NOMO-1 (cell line): ENCODE measurements around the gene LTF.

ENCODE experiments used
- DNase-seq, 2 experiments: peaks; one replicate each; lab custom pipeline; 2025; ENCODE audit not compliant: unreplicated experiment in 2 of 2; lab: John Stamatoyannopoulos, UW

Gene LTF

DNA sequence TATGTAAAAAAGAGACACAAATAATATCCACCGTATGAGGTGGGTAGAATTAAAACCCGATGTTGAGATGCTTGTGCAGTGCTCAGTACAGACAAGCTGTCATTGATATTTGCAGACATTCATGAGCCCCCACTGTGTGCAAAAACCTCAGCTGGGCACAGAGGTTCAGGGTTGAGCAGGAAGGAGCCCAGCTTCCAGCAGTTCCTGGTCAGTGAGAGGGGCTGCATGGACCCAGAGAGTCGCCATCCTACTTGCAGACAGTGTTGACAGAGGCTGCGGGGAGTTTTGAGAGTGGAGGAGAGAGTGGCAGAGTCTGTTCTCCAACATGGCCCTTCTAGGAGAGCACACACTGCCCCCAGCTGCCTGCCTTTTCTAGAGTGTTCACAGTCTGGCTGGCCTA lies 6.1 kb upstream of the LTF start:
- no peak for DNase-seq

DNA sequence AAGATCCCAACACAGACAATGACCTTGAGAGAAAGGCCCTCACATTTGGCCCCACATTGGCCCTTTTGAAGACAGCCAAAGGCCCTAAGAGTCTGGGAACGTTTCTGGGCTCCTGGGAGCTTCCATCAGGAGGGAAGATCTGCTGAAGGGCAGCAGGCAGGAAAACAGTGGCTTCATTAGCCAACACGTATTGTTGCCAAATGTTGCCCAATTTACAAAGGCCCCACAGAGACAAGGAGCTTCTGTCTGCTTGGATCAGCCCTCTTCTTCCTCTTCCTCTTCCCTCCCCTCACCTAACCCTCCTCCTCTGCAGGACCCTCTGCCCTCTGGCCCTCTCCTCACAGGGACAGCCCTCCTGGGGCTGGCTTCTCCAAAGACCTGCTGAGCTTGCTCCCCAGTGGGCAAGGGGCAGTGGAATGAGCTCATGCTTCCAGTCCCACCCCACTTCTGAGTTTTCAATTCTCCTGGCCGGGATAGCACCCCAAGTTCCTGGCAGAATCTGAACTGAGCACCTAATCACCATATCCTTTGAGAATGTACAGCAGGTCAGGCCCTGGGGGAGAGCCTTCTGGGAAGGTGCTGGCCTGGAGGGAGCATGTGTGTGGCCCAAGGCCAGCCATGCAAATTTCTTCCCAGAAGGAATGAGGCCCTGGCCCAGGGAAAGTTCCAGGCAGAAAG lies 5.1 kb upstream of the LTF start:
- peak; percentile 40 to 44 for DNase-seq

DNA sequence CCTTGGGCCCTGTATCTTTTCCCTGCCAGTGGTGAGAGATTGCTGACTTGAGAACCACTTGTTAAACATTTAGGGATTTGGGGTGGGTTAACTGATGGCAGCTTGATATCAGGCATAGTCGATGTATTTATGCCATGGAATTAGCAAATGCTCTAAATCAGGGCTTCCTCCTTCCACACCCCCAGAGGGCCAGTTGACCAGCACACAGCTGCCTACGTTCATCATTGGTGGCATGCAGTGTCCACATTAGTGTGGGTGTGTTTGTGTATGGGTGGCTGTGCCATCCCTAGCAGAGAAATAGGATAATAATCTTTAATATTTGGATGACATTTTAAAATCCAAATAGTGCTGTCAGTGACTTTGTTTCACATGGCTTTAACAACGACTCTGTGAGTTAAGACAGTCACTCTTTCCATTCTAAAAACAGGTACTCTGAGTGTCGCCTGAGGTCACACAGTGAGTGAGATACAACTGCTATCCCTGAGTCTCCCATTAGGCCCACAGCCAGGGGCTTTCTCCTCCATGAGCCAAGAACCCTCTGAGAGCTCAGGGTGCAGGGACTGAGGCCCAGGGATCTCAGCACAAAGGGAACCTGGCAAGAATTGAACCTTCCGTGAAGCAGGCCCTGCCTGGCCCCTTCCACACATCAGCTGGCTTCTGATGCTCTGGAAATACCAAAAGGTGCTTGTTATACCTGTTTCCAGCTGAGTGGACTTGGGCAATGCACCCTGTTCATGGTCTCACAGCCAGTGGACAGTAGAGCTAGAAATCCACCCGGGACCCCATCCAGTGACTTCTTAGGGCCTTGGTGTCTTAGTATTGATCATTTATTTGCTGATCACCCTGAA lies 4.3 kb upstream of the LTF start:
- DNase-seq: no peak

DNA sequence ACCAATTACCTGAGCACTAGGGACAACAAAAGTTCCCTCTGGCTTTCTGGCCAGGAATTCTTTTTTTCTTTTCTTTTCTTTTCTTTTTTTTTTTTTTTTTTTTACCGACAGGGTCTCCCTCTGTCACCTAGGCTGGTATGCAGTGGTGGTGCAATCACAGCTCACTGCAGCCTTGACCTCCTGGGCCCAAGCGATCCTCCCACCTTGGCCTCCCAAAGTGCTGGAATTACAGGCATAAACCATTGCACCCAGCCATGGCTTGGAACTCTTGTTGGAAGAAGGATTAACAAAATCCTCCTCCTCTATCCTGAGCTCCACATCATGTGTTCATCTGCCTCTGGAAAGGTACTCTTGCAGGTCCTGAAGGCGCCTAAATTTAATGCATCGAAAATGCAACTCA lies 2.9 kb upstream of the LTF start:
- DNase-seq: no peak

DNA sequence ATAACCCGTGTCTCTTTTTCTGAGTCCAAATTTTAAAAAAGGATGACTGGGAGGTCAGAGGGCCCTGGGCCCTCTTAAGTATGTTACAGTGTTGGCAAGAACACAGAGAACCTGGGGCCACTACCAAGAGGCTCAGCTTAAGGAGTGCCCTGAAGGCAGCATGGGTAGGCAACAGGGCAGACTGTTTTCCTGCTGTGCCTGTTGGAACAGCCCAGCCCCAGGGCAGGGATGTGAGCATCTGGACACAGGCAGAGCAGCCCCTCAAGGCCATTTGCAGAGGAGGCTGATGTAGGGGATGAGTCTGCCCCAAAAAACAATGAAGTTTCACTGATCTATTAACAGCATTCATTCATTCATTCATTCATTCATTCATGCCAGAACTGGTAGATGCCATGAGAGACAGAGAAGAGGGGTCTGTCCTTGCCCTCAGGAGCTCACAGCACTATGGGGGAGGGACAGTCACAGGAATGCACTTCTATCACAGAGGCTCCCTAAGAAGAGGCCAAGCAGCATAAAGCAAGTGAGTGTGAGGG lies 2.2 kb upstream of the LTF start:
- DNase-seq: no peak

DNA sequence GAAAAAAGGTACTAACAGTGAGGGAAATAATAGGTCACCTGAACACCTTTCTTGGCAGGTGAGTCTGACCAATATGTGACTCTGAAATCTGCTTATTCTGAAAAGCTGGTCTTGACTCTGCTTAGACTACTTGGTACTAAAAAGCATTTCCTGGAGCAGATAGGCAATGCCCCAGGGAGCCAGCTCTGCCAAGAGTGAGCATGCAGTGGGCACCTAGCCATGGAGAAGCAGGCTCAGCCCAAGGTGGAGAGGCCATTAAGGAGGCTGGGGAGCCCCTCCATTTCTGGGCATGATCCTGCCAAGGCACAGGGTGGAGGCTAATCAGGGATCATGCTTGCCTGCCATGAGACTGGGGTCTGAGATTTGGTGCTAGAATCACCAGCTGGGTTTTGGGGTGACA lies 1.6 kb upstream of the LTF start:
- DNase-seq: no peak

DNA sequence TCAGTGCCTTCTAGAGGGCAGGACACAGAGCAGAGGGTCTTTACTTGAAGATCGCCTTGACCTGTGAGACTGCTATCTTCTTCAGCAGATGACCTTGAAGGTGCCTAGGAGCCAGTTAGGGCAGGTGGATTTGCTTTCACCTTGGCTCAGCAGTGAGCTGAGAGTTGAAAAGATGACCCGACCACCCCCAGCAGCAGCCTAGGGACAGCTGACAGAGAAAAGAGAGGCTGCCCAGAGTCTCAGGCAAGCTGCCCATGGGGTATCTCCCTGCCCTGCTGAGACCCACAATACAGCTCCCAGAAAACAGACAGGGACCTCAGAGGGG lies 453 bp upstream of the LTF start:
- no peak for DNase-seq

DNA sequence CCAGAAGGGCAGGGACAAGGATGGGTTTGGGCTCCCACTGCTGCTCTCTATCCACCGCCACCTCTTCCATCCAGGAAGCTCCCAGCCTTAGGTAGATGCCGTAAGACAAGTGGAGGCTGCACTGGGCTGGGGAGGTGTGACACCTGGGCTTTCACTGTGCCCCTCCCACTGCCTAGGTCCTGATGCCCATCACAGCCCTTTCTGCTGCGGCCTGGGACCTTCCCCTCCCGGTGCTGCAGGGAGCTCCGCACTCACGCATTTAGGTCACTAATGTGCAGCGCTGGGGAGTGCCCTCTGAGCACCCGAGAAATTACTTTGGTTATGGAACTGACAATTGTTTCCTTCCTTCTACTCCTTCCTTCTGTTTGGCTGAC lies 850 bp downstream of the LTF start:
- DNase-seq: no peak

DNA sequence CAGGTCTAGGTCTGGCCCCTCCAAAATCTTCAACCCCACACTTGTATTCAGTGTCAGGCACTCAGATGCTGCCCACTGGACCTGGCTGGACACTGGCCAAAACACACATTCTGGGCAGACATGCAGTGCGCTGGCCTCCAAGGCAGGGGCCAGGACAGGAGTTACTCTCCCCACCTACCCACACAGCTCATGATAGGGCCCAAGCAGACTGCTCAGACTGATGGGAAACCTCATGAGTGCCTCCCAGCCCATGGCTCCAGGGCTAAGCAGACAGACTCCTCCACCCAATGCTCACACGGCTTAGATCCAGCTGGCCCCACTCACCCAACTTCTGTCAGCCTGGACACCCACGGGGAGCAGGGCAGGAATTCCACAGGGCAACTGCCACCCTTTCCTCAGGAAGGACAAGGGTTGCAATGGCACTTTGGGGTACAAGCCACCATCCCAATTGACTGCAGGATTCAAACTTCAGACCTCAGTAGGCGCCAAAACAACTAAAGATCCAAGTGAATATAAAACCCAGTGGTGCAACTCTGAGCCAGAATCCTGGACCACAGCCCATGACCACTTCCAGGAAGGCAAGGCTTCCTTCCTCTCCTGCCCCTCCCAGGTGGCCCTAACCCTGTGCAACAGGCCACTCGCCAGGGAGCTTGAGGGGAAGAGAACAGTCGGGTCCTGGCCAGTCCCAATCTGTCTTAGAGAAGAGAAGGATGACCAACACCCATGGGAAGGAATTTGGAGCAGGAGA lies 1.4 kb downstream of the LTF start:
- no peak for DNase-seq

DNA sequence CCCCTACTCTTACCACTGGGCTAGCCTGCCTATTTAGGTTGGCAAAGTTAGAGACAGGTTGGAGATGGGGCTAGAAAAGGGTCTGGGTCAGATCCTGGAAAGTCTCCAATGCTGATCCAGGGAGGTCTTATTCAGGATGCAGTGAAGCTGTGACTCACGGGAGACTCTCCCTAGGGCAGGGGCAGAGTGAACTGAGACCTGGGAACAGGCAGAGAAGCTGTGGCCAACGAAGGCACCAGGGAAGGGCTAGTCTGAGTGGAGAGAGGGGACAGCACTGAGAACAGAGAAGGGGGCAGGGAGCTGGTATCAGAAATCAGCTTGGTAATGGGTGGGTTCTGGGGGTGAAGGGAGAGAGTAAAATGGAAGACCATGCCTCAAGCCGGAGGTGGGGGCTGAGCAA lies 2.2 kb downstream of the LTF start:
- DNase-seq: no peak

DNA sequence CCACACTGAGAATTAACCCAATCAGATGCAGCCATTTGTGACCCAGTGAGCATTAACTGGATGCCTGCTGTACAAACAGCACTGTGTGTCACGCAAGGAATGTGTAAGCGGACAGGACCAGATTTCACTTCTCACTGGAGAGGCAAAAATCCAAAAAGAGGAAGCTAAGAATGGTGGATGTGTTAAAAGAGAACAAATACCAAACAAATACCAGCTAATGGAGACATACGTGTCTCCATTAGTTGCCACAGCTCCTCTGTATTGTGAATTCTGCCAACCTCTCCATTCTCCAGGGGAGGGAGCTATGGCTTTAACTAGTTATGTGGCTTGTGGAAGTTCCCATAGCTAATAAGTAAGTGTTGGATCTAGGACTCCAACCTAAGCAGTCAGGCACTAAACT lies 2.6 kb downstream of the LTF start:
- DNase-seq: peak; percentile 40 to 76

DNA sequence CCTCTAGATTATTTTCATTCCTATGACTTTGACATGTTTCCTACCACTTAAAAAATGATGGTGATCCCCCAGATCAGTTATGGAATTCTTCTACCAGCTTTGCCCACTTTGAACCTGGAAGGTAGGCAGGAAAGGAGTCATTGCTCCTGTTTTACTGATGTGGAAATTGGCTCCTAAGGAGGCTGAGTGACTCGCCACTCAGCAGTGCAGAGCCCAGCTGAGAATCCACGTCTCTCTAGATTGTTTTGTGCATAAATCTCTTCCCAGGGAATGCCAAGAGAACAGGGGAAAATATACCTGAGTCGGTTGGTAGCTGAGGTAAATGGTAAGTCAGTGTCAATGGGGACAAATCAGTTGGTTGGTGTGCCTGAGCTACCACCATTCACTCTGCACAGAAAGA lies 4.7 kb downstream of the LTF start:
- DNase-seq: no peak

DNA sequence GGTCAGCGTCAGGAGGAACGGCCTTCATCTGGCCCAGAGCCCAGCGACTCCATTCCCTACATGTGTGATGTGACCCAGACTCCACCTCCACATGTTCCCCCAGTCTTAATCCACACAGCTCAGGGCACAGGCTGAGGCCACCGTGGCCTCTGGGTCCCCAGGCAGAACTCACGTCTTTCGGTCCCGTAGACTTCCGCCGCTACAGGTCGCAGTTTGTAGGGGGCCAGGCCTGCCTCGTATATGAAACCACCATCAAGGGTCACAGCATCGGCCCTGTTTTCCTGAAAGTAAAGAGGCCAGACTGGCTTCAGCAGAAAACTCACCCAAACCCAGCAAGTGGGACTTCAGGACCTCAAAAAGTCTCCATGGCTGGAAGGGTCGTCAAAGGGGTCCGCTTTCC lies 8.6 kb downstream of the LTF start:
- DNase-seq: no peak

DNA sequence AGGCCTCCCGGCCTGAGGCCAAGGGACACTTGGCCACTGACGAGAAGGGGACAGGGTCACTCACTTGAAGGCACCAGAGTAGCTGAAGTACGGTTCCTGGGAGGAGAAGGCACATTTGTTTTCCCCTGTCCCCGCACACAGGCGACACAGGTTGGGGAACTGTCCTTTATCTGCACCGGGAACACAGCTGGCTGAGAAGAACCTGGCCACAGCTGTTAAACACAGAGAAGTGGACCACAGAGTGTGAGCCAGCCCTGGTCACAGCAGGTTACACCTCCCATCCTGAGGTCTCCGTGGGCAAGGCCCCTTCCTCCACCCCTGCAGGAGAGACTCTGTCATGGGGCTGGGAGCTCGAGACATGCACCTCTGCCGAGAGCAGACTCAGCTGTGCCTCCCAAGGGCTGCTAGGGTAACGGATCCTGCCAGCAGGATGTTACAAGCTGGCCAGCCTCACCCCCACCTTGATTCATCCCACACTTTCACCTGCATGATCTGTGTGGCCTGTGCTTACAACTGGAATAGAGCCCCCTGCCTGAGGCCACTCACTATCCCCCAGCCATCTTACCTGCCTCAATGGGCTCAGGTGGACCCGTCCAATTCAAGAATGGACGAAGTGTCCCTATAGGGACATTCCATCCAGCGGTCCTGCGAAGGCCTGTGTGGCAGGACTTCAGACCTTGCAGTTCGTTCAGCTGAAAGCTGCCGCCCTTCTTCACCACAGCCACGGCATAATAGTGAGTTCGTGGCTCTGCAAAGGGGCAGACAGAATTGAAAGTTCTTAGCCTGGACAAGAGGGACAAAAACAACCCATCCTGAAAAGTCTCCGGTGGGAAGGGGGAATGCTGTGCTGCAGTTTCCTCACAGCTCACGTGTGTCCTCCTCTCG lies 9.2 kb downstream of the LTF start:
- DNase-seq: no peak

DNA sequence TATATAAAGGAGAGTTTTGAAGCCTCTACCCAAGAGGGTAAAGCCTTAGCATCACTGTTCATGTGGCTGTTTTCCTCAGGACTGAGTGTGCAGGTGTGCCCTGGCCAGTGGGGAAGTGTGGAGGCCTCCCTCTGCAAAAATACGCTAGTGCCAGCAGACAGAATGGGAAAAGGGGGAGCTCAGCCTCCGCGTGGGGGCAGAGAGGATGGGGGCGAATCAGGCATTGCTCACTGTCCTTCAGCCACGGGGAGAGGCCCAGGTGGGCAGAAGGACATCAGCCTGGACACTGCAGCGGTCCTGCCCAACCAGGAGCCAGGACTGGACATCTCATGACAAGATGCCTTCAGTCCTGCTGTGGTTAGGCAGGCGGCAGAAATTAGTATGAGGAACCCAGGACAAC lies 10.1 kb downstream of the LTF start:
- DNase-seq: no peak

DNA sequence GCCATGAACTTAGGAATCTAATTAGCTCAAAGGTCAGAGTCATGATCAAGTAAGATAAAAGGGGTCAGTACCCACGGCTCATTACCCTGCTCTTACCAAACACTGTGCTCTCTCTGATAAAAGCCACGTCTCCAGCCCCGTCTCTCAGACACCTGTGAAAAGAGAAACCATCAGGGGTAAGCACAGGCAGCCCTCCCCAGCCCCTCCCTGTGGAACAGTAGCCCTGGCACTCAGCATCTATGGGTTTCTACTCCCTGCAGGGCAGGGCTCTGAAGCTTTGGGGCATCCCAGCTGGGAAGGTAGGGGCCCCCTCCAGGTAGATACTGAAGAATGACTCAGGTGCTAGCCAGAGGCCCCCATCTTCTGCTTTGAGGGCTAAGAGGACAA lies 10.5 kb downstream of the LTF start:
- no peak for DNase-seq

DNA sequence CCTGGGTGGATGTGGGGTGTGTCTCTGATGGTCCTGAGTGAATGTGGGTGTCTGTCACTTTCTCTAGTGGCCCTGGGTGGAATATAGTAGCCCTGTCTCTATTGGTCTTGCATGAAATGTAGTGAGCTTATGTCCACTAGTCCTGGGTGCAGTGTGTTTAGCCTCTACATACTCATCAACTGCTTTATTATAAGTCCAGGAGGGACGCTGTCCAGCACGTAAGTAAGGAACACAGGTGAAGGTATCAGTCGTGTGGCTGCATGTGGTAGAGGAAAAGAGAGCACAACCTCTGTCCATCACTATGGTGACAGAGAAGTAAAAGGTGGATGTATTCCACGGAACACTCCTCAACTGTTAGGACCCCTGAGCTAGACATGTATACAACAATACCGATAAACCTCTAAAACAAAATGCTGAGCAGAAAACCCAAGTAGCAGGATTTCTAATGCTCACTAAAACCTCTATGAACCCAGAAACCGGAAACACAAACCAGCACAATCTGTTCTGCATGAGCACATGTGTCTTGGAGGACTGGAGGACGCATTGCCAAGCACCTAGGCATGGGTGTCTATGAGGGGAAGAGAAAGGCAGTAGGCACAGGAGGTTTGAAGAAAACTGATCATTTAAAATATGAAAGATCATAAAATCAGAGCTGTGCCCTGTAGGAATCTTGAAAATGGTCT lies 11.0 kb downstream of the LTF start:
- DNase-seq: no peak

DNA sequence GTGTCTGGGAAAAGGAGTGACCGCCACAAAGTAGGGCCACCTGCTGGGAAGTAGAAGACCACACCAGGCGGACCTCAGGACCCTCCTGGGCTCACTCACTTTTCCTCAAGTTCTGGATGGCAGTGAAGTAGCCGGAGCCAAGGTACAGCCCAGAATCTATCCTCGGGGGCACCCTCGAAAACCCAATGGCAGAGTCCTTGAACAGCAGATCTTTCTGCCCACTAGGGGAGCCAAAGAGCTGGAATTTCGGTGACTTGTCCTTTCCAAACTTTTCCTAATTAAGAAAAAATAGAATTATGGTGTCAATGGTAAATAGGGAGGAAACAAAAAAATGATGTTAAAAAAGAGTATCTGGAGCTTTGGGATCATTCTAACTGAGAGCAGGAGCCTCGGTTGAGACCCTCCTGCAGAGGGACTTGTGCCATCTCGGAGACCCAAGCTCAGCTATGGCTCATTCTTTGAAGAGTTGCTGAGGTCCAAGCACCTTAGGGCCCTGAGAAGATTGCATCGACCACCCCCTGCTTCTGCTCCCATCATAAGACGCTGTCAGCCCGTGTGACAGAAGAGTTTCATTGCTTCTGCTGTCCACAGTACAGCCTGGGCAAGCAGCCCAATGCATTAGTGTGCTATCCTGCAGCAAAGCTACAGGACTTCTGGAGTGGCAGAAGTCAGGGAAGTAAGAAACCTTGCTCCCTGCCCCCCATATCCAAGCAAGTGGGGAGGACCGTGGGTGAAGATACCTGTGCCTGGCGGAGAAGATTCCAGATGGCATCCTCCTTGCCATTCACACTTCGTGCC lies 14.8 kb downstream of the LTF start:
- DNase-seq: no peak

DNA sequence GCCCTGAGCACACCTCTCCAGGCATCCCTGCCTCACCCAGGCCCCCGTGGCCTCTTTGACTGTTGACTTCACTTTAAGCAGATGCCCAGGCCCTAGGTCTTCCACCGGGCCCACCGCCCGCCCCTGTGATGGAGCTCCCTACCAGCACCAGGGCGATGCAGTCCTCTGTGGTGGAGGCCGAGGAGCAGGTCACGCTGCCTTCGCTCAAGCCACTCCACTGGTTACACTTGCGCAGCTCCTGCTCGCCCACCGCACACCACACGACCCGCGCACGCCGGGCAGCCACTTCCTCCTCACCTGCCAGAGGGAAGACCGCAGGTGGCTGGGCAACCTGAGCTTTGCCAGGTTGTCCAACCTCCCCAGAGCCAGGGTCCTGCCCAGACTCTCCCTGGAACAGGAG lies 16.0 kb downstream of the LTF start:
- no peak for DNase-seq
